ENCODE measurements around the gene CLN3. TPM values are rescaled to one million over a fixed set of nuclear protein-coding genes. Genes with fewer than 3 reads are reported as not detected.
A peak's percentile ranks its signal among the peaks of the same experiment; 100 is the strongest.

CLN3 gene
- total RNA-seq, result 10 to 100 TPM; 44.6 to 57.1 TPM
- total RNA-seq, result 8.1 to 11.2 reads per million in 2 donors

GRCh38 chr16:28491970-28492474 is at the start of gene CLN3:
Gene CLN3, minus strand, starts transcription at chr16:28492074. Its CDS starts 315 bp downstream, at chr16:28491759.
- ATAC-seq (peak; percentile 73), DNase-seq (peak; percentile 63 to 75 (median 69))
- Mint-ChIP-seq H3K27me3 (no peaks in the 10 kb centered on the region), H3K36me3 (ENCODE audit: low read depth) (peaks cover 10% of the 10 kb centered on the region), H3K27ac (peak within 1 kb of the TSS; percentile 98), H3K4me1 (peaks cover 41% of the 10 kb centered on the region), H3K4me3 (peak within 1 kb of the TSS; percentile 92)
- H3K9me3 ChIP-seq (ENCODE audit: control insufficient read depth, low read length, poor library complexity, severe bottlenecking), result no peaks in the 10 kb centered on the region

GRCh38 chr16:28540346-28540745 is 48.5 kb upstream of the CLN3 start:
- no peaks in the 10 kb centered on the region for H3K27me3 Mint-ChIP-seq
- H3K4me1 Mint-ChIP-seq, result peaks cover 36% of the 10 kb centered on the region
- no peak overlapping the region for H3K4me3 Mint-ChIP-seq
- no peak for ATAC-seq
- no peak for DNase-seq
- H3K27ac Mint-ChIP-seq, result peak overlapping the region; percentile 56
- H3K9me3 ChIP-seq (ENCODE audit: control insufficient read depth, low read length, poor library complexity, severe bottlenecking), result no peaks in the 10 kb centered on the region
- peaks cover 2% of the 10 kb centered on the region for H3K36me3 Mint-ChIP-seq (ENCODE audit: low read depth)

GRCh38 chr16:28538733-28539596 is 47.1 kb upstream of the CLN3 start, which contains the start of gene NUPR1:
Gene NUPR1, minus strand, starts transcription at chr16:28538974. Its CDS starts 67 bp downstream, at chr16:28538907.
- Mint-ChIP-seq H3K4me3 (no peak within 1 kb of the TSS), H3K27me3 (no peaks in the 10 kb centered on the region), H3K27ac (peak within 1 kb of the TSS; percentile 94), H3K36me3 (ENCODE audit: low read depth) (peaks cover 2% of the 10 kb centered on the region), H3K4me1 (peaks cover 48% of the 10 kb centered on the region)
- ATAC-seq (no peak), DNase-seq (no peak)
- H3K9me3 ChIP-seq (ENCODE audit: control insufficient read depth, low read length, poor library complexity, severe bottlenecking), result no peaks in the 10 kb centered on the region

- Mint-ChIP-seq H3K4me3 (no peak overlapping the region), H3K27ac (peak overlapping the region; percentile 94)
These were observed 46.3 kb upstream of the CLN3 start for GRCh38 chr16:28537964-28538732.

GRCh38 chr16:28537076-28537475 is 45.2 kb upstream of the CLN3 start:
- peak overlapping the region; percentile 94 for H3K27ac Mint-ChIP-seq
- peaks cover 49% of the 10 kb centered on the region for H3K4me1 Mint-ChIP-seq
- H3K9me3 ChIP-seq (ENCODE audit: control insufficient read depth, low read length, poor library complexity, severe bottlenecking), result no peaks in the 10 kb centered on the region
- ATAC-seq (no peak), DNase-seq (no peak)
- H3K36me3 Mint-ChIP-seq (ENCODE audit: low read depth), result peaks cover 2% of the 10 kb centered on the region
- no peak overlapping the region for H3K4me3 Mint-ChIP-seq
- H3K27me3 Mint-ChIP-seq, result no peaks in the 10 kb centered on the region

More at GRCh38 chr16:28537964-28538732, 46.3 kb upstream of the CLN3 start:
- Mint-ChIP-seq H3K36me3 (ENCODE audit: low read depth) (peaks cover 2% of the 10 kb centered on the region), H3K27me3 (no peaks in the 10 kb centered on the region), H3K4me1 (peaks cover 48% of the 10 kb centered on the region)
- ATAC-seq (no peak), DNase-seq (no peak)
- no peaks in the 10 kb centered on the region for H3K9me3 ChIP-seq (ENCODE audit: control insufficient read depth, low read length, poor library complexity, severe bottlenecking)

GRCh38 chr16:28534542-28535373 is 42.9 kb upstream of the CLN3 start:
- peak overlapping the region; percentile 92 for H3K27ac Mint-ChIP-seq
- H3K36me3 Mint-ChIP-seq (ENCODE audit: low read depth), result peaks cover 2% of the 10 kb centered on the region
- no peak for DNase-seq
- no peaks in the 10 kb centered on the region for H3K9me3 ChIP-seq (ENCODE audit: control insufficient read depth, low read length, poor library complexity, severe bottlenecking)
- peaks cover 42% of the 10 kb centered on the region for H3K4me1 Mint-ChIP-seq
- ATAC-seq, result peak; percentile 80
- peak overlapping the region; percentile 71 for H3K4me3 Mint-ChIP-seq
- no peaks in the 10 kb centered on the region for H3K27me3 Mint-ChIP-seq

GRCh38 chr16:28532940-28533647 is 41.2 kb upstream of the CLN3 start:
- H3K27me3 Mint-ChIP-seq, result no peaks in the 10 kb centered on the region
- peaks cover 32% of the 10 kb centered on the region for H3K4me1 Mint-ChIP-seq
- ATAC-seq, result no peak
- no peak for DNase-seq
- peak overlapping the region; percentile 92 for H3K27ac Mint-ChIP-seq
- peaks cover 2% of the 10 kb centered on the region for H3K36me3 Mint-ChIP-seq (ENCODE audit: low read depth)
- peak overlapping the region; percentile 75 for H3K4me3 Mint-ChIP-seq
- no peaks in the 10 kb centered on the region for H3K9me3 ChIP-seq (ENCODE audit: control insufficient read depth, low read length, poor library complexity, severe bottlenecking)

- ATAC-seq (no peak), DNase-seq (no peak)
- Mint-ChIP-seq H3K27ac (peak overlapping the region; percentile 92), H3K36me3 (ENCODE audit: low read depth) (no peaks in the 10 kb centered on the region), H3K4me3 (no peak overlapping the region), H3K27me3 (no peaks in the 10 kb centered on the region), H3K4me1 (peaks cover 24% of the 10 kb centered on the region)
- no peaks in the 10 kb centered on the region for H3K9me3 ChIP-seq (ENCODE audit: control insufficient read depth, low read length, poor library complexity, severe bottlenecking)
These were observed 40.2 kb upstream of the CLN3 start for GRCh38 chr16:28531777-28532744.

GRCh38 chr16:28529124-28529523 is 37.2 kb upstream of the CLN3 start:
- no peak for ATAC-seq
- no peak for DNase-seq
- H3K9me3 ChIP-seq (ENCODE audit: control insufficient read depth, low read length, poor library complexity, severe bottlenecking), result no peaks in the 10 kb centered on the region
- Mint-ChIP-seq H3K36me3 (ENCODE audit: low read depth) (no peaks in the 10 kb centered on the region), H3K4me1 (peaks cover 18% of the 10 kb centered on the region), H3K4me3 (no peak overlapping the region), H3K27me3 (no peaks in the 10 kb centered on the region), H3K27ac (no peak overlapping the region)

GRCh38 chr16:28528463-28528867 is 36.6 kb upstream of the CLN3 start:
- Mint-ChIP-seq H3K4me1 (peaks cover 15% of the 10 kb centered on the region), H3K27ac (no peak overlapping the region), H3K4me3 (no peak overlapping the region), H3K36me3 (ENCODE audit: low read depth) (no peaks in the 10 kb centered on the region), H3K27me3 (no peaks in the 10 kb centered on the region)
- no peaks in the 10 kb centered on the region for H3K9me3 ChIP-seq (ENCODE audit: control insufficient read depth, low read length, poor library complexity, severe bottlenecking)
- ATAC-seq (no peak), DNase-seq (no peak)

- H3K4me1 Mint-ChIP-seq, result peaks cover 15% of the 10 kb centered on the region
- no peak for ATAC-seq
- H3K27me3 Mint-ChIP-seq, result no peaks in the 10 kb centered on the region
- H3K27ac Mint-ChIP-seq, result no peak overlapping the region
- no peak overlapping the region for H3K4me3 Mint-ChIP-seq
- H3K36me3 Mint-ChIP-seq (ENCODE audit: low read depth), result no peaks in the 10 kb centered on the region
- no peaks in the 10 kb centered on the region for H3K9me3 ChIP-seq (ENCODE audit: control insufficient read depth, low read length, poor library complexity, severe bottlenecking)
- DNase-seq, result no peak
These were observed 36.1 kb upstream of the CLN3 start for GRCh38 chr16:28527985-28528384.
